Right lobe of liver (tissue), 4 donors: Measurements from ENCODE around the gene SNAP23.

Experiments
- POLR2A ChIP-seq: fragments of 450-650 bp; IDR thresholded peaks from one replicate; pipeline ENCODE4 v1.6.1; 2017; ENCODE audit warnings: antibody characterized with exemption, mild to moderate bottlenecking
- TF ChIP-seq, protein P1 (sequence below), 4 donors: fragments of 200-600 bp in 3 of 4; fragments of 450-650 bp in 1 of 4; IDR thresholded peaks; one replicate each; pipeline versions ENCODE4 v1.5.1 to v1.8.0; 2016 to 2022; ENCODE audit warnings: antibody characterized with exemption in 4 of 4, mild to moderate bottlenecking in 2 of 4
- donor health status: DM: no; HTN: no; CAD: no.
- donor health status: DM: no; HTN: no; CAD: no.
- donor health status: DM: no; HTN: yes; CAD: no.

DNA sequence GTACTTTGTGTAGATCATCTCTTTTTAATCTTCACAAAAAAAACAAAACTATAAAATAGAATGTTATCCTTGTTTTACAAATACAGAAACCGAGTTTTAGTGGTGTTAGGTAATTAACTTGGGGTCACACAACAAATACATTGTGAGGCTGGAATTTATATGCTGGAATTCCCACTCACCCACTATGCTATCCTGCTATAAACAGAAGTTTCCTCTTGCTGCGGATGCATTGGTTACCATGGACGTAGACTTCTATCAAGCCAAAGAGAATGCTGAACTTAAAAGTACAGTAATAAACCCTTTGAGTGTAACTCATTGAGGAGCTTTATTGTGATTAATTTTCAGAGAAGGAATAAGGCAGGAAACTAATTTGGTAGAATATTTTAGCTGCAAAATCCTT, 9.2 kb downstream of the SNAP23 start:
- TF ChIP-seq, protein P1, sequence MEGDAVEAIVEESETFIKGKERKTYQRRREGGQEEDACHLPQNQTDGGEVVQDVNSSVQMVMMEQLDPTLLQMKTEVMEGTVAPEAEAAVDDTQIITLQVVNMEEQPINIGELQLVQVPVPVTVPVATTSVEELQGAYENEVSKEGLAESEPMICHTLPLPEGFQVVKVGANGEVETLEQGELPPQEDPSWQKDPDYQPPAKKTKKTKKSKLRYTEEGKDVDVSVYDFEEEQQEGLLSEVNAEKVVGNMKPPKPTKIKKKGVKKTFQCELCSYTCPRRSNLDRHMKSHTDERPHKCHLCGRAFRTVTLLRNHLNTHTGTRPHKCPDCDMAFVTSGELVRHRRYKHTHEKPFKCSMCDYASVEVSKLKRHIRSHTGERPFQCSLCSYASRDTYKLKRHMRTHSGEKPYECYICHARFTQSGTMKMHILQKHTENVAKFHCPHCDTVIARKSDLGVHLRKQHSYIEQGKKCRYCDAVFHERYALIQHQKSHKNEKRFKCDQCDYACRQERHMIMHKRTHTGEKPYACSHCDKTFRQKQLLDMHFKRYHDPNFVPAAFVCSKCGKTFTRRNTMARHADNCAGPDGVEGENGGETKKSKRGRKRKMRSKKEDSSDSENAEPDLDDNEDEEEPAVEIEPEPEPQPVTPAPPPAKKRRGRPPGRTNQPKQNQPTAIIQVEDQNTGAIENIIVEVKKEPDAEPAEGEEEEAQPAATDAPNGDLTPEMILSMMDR (IDR thresholded peaks at IDR 0.05) = no peak
- TF ChIP-seq POLR2A = no peak
